Esophagus squamous epithelium (tissue), 5 donors: ENCODE measurements around the gene RSBN1L. TPM values are rescaled to one million over a fixed set of nuclear protein-coding genes. Genes with fewer than 3 reads are reported as not detected.

Source experiments
- DNase-seq: peaks from one replicate; lab custom pipeline; 2025; lab: John Stamatoyannopoulos, UW
- H3K27ac ChIP-seq, 4 donors: fragments of 200-600 bp; sonication (generic); one replicate each; pipeline ENCODE4 v1.5.1; 2016 to 2019; ENCODE audit warnings: mild to moderate bottlenecking in 1 of 4
- H3K27me3 ChIP-seq, 4 donors: fragments of 200-600 bp; sonication (generic); 1 replicate in 3 of 4; 2 replicates in 1 of 4; pipeline versions ENCODE4 v1.5.1 to v1.6.0; 2017 to 2021; ENCODE audit warnings: antibody characterized with exemption in 1 of 4
- H3K36me3 ChIP-seq, 3 donors: fragments of 200-600 bp; sonication (generic); one replicate each; pipeline ENCODE4 v1.5.1; 2016 to 2019
- H3K4me1 ChIP-seq, 3 donors: fragments of 200-600 bp; sonication (generic); one replicate each; pipeline ENCODE4 v1.5.1; 2017 to 2019
- H3K4me3 ChIP-seq, 4 donors: fragments of 200-600 bp; sonication (generic); 1 replicate in 3 of 4; 2 replicates in 1 of 4; pipeline ENCODE4 v1.5.1; 2016 to 2019; ENCODE audit warnings: mild to moderate bottlenecking in 2 of 4, moderate library complexity in 1 of 4
- H3K9me3 ChIP-seq, 3 donors: fragments of 200-600 bp; sonication (generic); one replicate each; pipeline ENCODE4 v1.5.1; 2016 to 2019
- POLR2A ChIP-seq, 4 donors: fragments of 450-650 bp; IDR thresholded peaks; one replicate each; pipeline ENCODE4 v1.6.1; 2017; ENCODE audit warnings: antibody characterized with exemption in 4 of 4, mild to moderate bottlenecking in 4 of 4, moderate library complexity in 3 of 4
- WGBS, 2 donors: methylation state at CpG; one replicate each; pipeline ENCODE4 v1.1.5; 2018; 5-methylcytosine and 5-hydroxymethylcytosine counted together
- intact Hi-C: fragments of 100-400 bp; cut with DNase I; formaldehyde crosslinking; loops from one replicate; pipeline ENCODE4 v1.15.0; 2022
- total RNA-seq, 4 donors: library from RNA; depleted of rRNA; stranded (reverse); fragments of >200 nt; gene quantifications; one replicate each; pipeline ENCODE4 v1.1.0, GENCODE V29; 2016
- TF ChIP-seq, protein P1 (sequence below), 6 experiments: fragments of 450-650 bp in 4 of 6; fragments of 200-600 bp in 2 of 6; sonication (generic) in 2 of 6; IDR thresholded peaks; one replicate each; pipeline ENCODE4 v1.5.1; 2016 to 2019; ENCODE audit warnings: antibody characterized with exemption in 6 of 6, mild to moderate bottlenecking in 4 of 6, moderate library complexity in 4 of 6
- donor health status: DM: yes; HTN: yes; CAD: no.

RSBN1L gene
- total RNA-seq, 4 donors from 2014 or later = 10.8 to 22.9 (median 14.1) TPM

DNA sequence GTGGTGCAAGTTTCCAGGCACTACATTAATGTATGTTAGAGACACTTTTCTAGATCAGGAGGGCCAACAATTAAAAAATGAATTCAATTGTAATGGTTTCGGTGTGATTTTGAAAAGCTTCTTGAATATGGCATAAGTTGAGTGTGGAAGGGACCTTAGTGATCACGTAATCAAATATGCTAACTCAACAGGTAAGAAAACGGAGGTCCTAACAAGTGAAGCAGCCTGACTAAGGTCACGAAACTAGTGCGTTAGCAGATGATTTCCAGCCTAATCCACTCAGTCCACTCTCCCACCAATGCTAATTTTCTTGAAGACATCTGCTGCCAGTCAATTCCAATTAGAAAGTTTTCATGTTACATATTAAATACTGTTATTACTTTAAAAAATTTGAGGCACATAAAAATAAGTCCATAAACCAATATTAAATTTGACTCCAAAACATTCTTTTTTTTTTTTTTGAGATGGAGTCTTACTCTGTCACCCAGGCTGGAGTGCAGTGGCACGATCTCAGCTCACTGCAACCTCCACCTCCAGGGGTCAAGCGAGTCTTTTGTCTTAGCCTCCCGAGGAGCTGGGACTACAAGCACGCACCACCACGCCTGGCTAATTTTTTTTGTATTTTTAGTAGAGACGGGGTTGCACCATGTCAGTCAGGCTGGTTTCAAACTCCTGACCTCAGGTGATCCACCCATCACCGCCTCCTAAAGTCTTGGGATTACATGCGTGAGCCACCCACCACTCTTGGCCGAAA lies 2.3 kb upstream of the RSBN1L start:
- Histone ChIP-seq H3K9me3 (no peaks in the 10 kb centered on the region), H3K27ac (peak overlapping the region in 1 of 4 donors; percentile 24), H3K36me3 (peaks cover 0 to 12% (median 0%) of the 10 kb centered on the region in 3 donors), H3K27me3 (no peaks in the 10 kb centered on the region), H3K4me1 (peaks cover 0 to 64% (median 11%) of the 10 kb centered on the region in 3 donors), H3K4me3 (peak overlapping the region in 3 of 4 donors; percentile 98 to 100 (median 99))
- 76 to 83% methylated on average over 14 of the region's 14 CpGs for WGBS, 2 donors
- TF ChIP-seq, protein P1, sequence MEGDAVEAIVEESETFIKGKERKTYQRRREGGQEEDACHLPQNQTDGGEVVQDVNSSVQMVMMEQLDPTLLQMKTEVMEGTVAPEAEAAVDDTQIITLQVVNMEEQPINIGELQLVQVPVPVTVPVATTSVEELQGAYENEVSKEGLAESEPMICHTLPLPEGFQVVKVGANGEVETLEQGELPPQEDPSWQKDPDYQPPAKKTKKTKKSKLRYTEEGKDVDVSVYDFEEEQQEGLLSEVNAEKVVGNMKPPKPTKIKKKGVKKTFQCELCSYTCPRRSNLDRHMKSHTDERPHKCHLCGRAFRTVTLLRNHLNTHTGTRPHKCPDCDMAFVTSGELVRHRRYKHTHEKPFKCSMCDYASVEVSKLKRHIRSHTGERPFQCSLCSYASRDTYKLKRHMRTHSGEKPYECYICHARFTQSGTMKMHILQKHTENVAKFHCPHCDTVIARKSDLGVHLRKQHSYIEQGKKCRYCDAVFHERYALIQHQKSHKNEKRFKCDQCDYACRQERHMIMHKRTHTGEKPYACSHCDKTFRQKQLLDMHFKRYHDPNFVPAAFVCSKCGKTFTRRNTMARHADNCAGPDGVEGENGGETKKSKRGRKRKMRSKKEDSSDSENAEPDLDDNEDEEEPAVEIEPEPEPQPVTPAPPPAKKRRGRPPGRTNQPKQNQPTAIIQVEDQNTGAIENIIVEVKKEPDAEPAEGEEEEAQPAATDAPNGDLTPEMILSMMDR (IDR thresholded peaks at IDR 0.05) = no peak
- TF ChIP-seq POLR2A (IDR thresholded peaks at IDR 0.05) = no peak
- intact Hi-C loops = no loop called here
- no peak for DNase-seq

DNA sequence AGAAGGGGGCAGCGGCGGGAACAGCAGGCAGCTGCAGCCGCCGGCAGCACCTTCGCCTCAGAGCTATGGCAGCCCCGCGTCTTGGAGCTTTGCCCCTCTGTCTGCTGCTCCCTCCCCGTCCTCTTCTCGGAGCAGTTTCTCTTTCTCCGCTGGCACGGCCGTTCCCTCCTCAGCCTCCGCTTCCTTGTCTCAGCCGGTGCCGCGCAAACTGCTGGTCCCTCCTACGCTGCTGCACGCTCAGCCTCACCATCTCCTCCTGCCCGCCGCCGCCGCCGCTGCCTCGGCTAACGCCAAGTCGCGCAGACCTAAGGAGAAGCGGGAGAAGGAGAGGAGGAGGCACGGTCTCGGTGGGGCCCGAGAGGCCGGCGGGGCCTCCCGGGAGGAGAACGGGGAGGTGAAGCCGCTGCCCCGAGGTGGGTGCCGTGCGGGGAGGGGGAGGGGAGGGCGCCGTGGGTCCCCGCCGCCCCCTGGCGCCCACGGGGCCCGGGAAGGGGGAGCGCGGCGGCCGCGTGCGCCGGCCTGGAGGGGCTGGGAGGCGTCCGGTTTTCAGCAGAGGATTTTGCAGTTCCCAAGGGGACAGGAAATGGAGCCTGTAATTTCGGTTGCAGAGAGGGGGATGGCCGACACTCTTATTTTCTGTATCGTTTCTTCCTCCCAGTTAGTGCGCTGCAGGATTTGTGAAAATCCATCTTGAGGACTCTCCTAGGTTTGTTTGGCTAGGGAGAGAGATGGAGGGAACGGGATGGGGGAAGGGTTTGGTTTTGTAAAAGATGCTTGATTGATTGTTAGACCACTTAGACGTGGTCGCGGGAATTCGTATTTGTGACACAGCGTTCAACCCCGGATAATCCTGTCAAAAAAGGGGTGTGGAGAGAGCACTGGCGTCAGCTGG lies 630 bp downstream of the RSBN1L start:
- no peaks in the 10 kb centered on the region for H3K27me3 ChIP-seq
- H3K36me3 ChIP-seq = peaks cover 0 to 4% (median 0%) of the 10 kb centered on the region in 3 donors
- intact Hi-C loops = no loop called here
- TF ChIP-seq, protein P1 (IDR thresholded peaks at IDR 0.05) = no peak
- peak in 1 of 4 donors; percentile 40 for TF ChIP-seq POLR2A (IDR thresholded peaks at IDR 0.05)
- H3K9me3 ChIP-seq = no peaks in the 10 kb centered on the region
- no peak for DNase-seq
- WGBS, 2 donors = 0% methylated on average over 15 to 35 of the region's 67 CpGs
- peak overlapping the region; percentile 81 to 100 (median 98) for H3K4me3 ChIP-seq
- H3K4me1 ChIP-seq = peaks cover 0 to 80% (median 20%) of the 10 kb centered on the region in 3 donors
- peak overlapping the region; percentile 95 to 100 (median 98) for H3K27ac ChIP-seq

DNA sequence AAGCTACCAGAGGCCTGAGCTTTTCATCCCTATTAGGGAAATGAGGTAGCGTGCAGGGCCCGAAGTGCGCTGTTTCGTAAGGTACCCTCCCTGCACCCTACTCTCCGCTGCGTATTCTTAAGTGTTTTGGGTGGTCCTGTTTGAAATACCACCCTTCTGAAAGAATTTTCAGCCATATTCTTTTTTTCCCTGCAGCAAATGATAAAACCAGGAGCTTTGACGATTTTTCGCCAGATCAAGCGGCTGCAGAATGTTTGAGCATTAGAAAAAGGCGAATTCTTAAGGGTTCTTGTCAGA lies 1.2 kb downstream of the RSBN1L start:
- peak overlapping the region; percentile 95 to 100 (median 98) for H3K27ac ChIP-seq
- H3K36me3 ChIP-seq = peaks cover 0 to 5% (median 0%) of the 10 kb centered on the region in 3 donors
- no peaks in the 10 kb centered on the region for H3K27me3 ChIP-seq
- 2% methylated on average over 10 of the region's 10 CpGs for WGBS, 2 donors
- intact Hi-C loops = no loop called here
- TF ChIP-seq POLR2A (IDR thresholded peaks at IDR 0.05) = peak in 1 of 4 donors; percentile 40
- TF ChIP-seq, protein P1 (IDR thresholded peaks at IDR 0.05) = no peak
- peak; percentile 2 for DNase-seq
- peaks cover 0 to 80% (median 20%) of the 10 kb centered on the region in 3 donors for H3K4me1 ChIP-seq
- H3K9me3 ChIP-seq = no peaks in the 10 kb centered on the region
- peak overlapping the region; percentile 81 to 100 (median 98) for H3K4me3 ChIP-seq

DNA sequence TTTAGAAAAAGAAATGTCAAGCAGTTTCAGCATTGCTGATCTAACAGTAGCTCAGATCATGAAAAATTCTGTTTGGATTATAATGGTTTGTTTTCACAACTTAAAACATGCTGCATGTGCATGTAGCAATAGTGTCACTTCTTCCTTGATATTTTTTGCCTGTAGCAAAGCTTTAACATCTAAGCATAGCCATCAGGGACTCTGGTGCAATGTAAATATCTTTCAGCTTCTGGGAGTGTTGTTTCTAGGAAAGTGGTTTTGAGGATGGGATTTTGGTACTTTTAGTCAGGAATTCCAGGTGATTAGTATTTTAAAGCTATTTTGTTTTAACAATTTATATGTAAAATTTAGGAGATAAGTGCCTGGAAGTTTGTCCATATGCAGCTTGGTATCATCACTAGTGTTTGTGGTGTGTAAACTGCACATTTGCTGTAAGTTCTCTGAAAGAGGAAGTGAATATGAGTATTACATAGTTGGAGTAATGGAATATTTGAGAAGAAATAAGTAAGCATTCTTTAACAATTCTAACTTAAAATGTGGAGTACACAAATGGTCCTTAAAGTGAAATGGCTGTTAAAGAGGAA lies 1.9 kb downstream of the RSBN1L start:
- peaks cover 0 to 5% (median 0%) of the 10 kb centered on the region in 3 donors for H3K36me3 ChIP-seq
- H3K27me3 ChIP-seq = no peaks in the 10 kb centered on the region
- TF ChIP-seq, protein P1 (IDR thresholded peaks at IDR 0.05) = no peak
- TF ChIP-seq POLR2A (IDR thresholded peaks at IDR 0.05) = no peak
- DNase-seq = no peak
- peak overlapping the region; percentile 81 to 100 (median 98) for H3K4me3 ChIP-seq
- no peaks in the 10 kb centered on the region for H3K9me3 ChIP-seq
- intact Hi-C loops = no loop called here
- peaks cover 0 to 80% (median 18%) of the 10 kb centered on the region in 3 donors for H3K4me1 ChIP-seq
- peak overlapping the region; percentile 95 to 100 (median 98) for H3K27ac ChIP-seq
